GM19025 (cell line): ENCODE measurements around the gene FBXL17.
"Not testable (repeated sequence)": the region's sequence is repeated elsewhere in the genome, so short reads cannot be mapped to it uniquely, and the experiment has no call there.

Experiments
- ATAC-seq: cut with Tn5 transposase; IDR thresholded peaks from one replicate; pipeline ENCODE4 v1.9.1; 2021; ENCODE audit warnings: mild to moderate bottlenecking, low read depth, moderate library complexity; ENCODE audit not compliant: unreplicated experiment

FBXL17 gene

DNA sequence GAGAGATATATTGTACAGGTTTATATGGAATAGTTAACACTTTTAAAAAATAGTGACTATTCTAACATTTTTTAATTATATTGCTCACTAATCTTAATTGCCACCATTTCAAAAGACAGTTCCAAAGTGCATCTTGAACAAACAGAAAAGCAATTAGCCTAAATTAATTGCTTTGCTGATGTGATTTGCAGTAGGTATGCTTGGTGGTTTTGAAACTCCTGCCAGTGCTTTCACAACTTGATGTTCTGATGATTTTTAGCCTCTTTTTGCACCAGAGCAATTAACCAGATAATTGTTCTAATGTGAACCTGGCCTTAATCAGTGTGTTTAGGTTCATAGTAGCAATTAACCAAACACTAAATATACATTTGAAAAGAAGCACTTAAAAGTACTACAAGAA, 207.6 kb downstream of the FBXL17 start:
- ATAC-seq, result no peak

DNA sequence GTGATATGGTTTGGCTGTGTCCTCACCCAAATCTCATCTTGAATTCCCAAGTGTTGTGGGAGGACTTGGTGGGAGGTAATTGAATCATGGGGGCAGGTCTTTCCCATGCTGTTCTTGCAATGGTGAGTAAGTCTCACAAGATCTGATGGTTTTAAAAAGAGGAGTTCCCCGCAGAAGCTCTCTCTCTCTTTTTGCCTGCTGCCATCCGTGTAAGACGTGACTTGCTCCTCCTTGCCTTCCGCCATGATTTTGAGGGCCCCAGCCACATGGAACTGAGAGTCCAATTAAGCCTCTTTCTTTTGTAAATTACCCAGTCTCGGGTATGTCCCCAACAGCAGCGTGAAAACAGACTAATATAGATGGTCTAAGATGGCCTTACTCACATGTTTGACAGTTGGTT, 210.1 kb downstream of the FBXL17 start:
- no peak for ATAC-seq

DNA sequence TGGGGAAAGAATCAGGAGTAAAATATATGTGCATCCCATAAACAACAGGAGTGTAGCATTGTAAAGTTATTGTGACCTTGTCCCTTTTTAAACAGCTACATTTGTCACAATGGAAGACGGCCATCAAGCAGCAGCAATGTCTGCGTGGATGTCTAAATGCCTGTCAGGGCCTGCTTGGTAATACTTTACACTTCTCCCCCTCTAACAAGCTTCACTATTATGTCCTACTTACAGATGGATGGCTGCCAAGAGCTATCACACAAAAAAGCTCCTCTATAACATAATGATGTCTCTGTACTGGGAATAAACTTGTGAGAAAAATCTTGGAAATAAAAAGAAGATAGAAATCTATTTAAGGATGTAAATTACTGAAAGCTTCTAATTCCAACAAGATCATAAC, 213.0 kb downstream of the FBXL17 start:
- ATAC-seq, result no peak

DNA sequence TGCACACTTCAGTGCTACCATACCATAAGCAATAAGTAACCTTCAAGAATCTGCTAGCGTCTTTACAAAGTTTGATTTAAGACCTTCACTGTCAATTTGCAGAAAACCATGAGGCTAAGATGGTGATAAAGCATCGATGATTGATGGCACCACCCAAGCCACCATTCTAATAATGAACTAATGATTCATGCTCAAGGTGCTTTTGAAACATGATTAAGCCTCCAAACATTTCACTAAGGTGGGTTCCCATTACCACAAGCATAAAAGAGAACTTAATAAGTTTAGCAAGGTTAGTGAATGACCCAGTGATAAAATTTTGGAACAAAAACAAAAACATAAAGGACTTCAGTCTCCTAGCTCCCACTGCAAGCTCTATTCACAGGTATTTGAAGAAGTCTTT, 214.7 kb downstream of the FBXL17 start:
- ATAC-seq, result no peak

DNA sequence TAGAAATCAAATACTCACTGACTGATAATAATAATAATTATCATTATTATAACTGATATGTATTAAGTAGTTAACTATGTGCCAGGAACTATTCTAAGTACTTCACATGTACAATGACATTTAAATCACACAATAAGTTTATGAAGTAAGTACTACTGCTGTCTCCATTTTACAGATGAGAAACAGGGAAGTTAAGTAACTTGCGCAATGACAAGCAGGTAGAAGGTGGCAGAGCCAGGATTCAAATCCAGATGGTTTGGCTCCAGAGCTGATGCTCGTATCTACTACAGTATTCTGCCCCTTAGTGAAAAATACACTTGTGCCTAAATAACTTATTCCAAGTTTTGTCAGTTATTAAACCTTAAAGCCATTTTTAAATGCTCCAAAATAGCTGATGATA, 217.3 kb downstream of the FBXL17 start:
- no peak for ATAC-seq

DNA sequence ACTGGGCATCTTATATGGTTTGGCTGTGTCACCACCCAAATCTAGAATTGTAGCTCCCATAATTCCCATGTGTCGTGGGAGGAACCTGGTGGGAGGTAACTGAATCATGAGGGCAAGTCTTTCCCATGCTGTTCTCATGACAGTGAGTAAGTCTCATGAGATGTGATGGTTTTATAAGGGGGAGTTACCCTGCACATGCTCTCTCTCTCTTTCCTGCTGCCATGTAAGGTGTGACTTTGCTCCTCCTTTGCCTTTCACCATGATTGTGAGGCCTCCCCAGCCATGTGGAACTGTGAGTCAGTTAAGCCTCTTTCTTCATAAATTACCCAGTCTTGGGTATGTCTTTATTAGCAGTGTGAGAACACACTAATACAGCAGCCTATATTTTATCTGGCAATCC, 229.0 kb downstream of the FBXL17 start:
- ATAC-seq, result not testable (repeated sequence)

DNA sequence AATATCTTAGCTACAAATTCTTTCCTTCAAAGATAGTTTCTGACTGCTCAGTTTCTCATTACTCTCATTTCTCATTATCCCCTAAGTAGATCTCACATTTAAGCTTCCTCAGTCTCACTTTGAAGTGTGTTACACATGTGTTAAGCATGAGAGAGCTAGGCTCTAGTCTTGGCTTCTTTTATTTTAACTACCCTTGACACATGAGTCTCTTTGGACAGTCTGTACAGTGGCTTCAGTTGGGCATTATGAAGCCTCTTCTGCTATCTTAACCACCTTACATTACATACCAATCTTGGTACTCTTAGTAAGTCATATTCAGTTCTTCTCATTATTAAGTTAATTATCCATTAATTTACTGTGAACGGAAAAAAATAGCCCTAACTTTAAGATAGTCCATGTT, 232.5 kb downstream of the FBXL17 start:
- no peak for ATAC-seq

DNA sequence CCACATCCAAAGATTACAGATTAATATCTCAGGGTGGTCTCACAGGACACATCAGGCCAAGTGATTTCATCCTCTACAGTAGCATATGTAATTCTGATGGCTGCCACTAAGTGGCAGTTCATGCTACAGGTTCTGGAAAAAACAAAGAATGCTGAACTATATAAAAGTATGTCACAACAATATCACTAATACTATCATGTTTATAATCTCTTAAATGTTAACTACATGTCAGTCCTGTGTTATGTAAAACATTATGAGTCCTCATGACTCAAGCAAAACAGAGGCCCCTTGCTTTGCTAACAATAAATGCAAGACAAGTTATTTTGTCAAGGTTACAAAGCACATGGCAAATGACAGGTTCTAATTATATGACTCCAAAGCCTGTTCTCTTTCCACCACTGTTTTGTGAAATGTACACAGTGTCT, 233.2 kb downstream of the FBXL17 start:
- no peak for ATAC-seq

DNA sequence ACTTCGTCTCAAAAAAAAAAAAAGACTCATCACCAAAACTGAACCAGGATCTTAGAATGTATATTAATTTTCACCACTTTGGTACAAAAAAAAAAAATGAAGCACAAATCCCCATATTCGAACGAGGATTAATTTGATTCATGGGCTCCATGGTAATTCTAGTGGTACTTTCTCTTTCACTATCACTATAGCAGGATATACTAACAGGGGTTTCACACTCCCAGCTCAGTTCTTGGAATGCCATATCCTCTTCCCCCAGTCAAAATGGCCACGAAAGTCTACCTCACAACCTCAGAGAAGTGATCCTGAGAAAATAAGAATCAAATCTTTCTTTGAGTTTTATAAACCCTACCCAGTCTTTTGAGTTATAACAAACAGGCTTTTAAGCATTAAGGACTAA, 235.7 kb downstream of the FBXL17 start:
- no peak for ATAC-seq

DNA sequence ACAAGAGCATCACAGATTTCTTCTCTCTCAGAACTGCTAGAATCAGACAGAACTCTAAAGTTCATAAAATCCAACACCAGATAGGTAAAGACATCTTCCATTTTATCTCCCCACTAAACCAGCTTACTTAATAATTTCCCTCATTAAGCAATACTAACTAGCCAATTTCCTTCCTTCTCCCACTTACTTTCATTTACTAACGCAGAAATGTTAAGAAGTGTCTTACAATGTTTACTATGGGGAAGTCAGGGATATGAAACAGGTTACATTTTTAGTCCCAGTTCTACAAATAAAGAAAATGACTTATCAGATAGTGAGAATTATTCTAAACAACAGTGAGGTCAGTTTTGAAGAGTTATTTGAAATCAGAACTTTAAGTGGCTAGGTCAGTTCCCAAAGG, 236.5 kb downstream of the FBXL17 start:
- no peak for ATAC-seq

DNA sequence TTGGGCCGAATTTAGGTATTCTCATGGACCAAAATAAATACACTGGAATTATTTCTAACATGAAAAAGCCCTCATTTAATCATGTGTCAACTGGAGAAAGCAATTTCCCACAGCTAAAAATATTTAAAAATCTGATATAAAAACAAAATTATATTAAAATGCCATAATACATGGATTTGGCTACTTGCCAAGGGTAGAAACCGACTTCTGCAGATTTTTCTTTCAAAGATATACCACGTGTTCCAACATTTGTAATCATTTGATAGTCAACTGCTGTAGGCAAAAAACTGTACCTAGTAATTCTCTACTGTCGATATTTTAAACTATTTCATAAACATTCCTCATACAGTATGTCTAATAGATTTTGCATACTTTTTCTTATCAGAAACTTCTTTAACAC, 237.6 kb downstream of the FBXL17 start:
- no peak for ATAC-seq

DNA sequence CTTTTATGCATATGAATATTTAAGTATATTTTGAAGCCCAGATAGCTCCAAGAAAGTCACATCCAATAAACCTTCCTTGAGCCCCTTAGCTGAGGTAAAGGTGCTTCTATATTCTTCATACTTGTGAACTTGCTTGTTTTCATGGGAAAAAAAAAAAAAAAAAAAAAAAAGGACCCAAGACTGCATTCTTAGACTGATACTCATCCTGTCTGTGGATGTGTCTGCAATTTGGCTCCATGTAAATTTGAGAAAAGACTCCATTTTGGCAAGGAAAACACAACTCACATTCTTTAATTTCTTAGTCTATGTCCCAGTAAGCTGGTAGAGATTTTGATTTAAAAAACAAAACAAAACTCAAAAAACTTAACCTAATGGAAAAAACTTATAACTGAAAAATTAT, 238.3 kb downstream of the FBXL17 start:
- ATAC-seq, result no peak

DNA sequence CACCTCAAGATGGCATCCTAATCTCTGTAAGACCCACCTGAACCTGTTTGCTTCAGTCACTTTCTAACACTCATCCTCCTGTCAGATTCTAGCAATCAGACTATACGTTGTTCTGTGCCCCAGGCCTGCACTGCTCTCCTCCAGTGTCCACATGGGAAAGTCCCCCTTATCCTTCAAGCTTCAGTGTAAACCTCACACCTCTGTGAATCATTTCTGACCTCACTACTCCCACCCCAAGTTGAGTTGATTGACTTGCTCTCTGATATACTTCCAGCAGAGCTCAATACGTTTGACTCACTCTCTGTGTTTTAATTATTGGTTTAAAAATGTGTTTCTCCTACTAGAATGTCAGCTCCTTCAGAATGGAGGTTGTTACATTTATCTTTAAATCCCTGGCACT, 240.2 kb downstream of the FBXL17 start:
- ATAC-seq, result peak; percentile 62

DNA sequence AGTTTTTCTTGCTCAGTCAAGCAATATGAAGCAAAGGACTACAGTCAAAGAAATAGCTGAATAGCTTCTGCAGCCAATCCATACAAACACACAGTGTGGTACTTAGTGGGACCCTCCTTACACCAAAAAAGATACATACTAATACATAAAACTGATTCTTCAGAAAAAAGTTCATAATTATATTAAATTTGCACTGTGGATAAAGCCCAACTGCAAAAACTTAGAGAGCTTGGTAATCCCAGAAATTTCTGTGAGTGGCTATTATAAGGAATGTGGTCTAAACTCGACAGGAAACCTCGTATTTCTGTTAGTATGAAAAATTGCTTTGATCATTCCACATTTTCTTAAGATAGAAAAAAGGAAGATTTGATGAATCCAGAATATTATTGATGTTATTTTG, 245.4 kb downstream of the FBXL17 start:
- ATAC-seq, result no peak

DNA sequence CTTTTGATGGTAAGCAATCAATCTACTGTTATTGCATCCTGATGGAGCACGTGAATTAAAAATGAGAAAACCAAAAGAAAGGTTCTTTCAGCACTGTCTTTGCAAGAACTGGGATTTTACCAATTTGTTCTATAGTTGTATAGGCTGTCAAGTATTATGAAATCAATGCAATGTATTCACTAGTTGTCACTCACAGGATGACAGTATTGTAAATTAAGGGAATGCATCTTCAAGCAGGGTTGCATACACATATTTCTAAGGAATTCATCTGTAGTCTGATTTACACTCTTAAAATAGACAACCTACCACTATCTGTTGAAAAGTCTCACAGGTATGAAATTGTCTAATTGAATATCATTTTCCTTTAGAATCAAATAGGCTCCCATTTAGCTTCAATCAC, 252.8 kb downstream of the FBXL17 start:
- ATAC-seq, result no peak

DNA sequence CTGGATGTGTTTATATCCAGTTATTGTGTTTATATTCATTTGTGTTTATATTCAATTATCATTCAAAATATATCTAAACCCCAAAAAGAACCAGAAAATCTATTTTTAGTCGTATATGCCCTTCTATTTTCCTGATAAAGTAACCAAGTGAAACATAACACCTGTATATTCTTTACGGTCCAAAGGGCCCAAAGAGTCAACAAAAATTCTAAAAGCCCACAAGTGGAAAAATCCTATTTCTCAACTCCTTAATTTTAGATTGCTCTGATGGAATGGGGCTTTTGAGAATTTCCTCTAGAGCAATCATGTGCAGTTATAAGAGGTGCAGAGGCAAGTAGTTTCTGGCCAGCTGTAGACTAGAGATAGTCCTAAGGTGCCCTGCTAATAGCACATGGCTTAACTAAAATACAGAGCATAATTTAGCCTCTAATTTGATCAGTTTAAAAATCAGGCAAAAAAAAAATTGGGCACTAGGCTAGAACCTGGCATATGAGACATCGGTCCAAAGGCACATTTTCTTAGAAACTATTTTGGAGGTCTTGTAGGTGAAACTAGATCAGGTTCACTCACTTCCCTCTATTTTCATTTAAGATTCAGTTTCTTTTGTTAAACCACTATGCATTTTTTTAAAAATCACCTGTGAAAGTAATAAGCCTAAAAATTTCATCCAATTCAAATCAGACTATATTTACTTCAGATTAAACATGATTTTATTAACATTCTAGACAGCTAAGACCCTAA, 256.0 kb downstream of the FBXL17 start:
- ATAC-seq, result no peak

DNA sequence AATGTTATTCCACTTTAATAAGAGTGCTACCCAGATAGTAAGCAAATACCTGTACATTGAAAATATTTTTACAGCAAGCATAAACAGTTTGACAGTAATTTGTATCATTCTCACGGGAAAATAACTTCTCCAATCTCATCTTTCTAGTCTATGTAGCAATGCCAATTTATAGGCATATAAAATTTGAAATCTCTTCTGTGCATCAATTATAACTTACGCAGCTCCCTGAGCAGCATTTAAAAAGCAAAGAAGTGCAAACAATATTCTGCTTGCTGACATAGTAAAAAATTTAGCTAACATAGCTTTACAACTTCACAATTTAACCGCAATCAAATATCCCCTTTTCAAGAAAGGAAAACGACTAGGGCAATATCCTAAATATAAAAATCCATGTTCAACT, 257.3 kb downstream of the FBXL17 start:
- ATAC-seq, result no peak

DNA sequence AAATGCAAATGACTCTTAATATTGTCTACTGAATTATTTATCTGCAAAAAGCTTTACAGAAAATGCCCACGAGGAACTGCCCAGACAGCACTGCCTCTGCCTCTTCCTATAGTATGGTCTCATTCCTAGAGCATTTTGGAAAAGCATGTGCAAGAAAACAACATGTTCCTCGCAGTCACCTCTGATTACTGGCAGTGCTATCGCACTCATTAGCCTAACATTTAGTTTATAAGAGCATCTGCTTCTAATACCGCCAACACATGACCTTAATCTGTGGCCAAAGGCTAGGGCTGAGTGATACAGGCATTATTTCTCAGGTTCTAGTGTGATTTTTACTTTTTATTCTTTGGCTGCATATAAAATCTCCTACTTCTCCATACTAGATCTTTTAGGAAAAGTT, 259.2 kb downstream of the FBXL17 start:
- no peak for ATAC-seq

DNA sequence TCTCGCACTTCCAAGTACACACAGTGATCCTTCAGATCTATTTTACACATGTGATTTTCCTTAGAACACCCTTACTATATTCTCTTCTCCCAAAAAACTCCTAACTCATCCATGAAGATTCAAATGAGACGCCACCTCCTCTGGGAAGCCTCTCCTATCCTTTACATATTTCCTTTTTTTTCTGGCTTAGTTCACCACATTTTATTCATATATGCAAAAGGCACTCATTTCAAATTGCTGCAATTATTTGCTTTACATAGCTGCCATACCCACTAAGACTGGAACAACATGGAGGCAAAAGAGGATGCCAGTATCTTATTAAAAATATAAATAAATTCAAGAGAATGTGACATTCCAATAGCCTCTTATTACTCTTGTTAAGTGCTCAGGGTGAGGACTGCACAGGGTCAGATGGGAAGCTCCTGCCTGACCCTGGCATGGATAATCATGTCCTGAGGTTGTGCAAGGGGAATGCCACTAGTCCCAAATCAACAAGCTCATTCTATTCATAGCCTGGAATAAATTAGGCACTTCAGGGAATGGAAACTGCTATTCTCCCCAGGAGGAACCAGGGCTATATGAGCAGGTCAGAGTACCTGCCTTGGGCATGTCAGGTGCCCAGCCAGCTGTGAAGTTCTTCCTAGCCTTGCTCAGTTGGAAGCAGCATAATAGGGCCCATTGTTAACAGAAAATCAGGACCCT, 262.9 kb downstream of the FBXL17 start:
- no peak for ATAC-seq

DNA sequence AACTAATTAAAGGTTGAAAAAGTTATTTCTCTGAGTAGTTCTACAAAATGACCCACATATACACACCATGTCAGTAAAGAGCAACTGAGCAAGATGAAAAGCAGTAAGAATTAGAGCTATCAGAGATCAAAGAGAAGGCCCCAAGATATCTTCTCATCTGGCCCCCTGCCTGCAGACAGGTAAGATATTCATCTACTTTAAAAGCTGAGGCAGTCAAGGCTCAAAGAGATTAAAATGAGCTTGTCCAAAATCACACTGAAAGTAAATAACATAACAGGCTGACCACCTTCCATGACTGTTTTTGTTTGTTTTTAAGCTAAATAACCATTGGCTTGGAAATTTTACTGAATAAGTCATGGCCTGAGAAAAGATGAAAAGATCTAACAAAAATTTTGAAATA, 266.2 kb downstream of the FBXL17 start:
- no peak for ATAC-seq

DNA sequence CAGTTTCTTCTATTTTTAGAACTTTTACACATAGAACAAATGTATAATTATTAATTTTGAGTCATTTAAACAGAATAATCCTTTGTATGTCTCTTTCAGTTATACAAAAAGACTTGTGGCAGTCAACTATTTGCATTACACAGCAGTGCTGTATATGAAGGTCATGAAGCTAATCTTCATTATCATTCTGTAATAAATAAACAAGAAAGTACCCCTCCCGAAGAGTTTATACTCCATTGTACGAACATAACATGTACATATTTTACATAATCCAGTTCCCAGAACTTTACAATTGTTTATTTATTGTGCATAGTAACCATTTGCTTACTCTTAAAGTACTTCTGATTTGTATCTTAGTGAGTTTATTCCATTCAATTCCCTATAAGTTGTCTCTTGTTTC, 267.9 kb downstream of the FBXL17 start:
- ATAC-seq, result no peak

DNA sequence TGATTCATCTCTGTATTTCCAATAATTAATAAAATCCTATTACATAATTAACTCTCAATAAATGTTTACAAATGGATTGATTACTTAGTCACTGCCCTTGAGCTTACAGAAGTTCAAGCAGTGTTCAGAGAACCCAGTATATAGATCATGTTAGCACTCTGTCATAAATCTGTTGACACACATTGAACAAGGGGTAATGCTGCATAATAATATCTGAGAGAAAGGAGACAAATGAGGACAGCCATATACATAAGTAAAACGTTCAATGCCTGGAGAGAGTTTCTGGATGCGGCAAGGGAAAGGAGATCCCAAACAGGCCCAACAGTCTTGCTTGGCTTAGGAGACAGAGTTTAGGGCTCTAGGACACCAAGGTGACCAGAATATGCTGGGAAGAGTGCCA, 270.2 kb downstream of the FBXL17 start:
- ATAC-seq, result no peak
